GM12891 (cell line): Measurements from ENCODE around the gene EBF4.

Experiments
- PAX5 ChIP-seq: IDR thresholded peaks from 2 replicates; pipeline ENCODE4 v1.6.1; 2011; ENCODE audit warnings: low read length, moderate library complexity, mild to moderate bottlenecking; ENCODE audit not compliant: insufficient read depth, severe bottlenecking
- POLR2A ChIP-seq: IDR thresholded peaks from 2 replicates; pipeline ENCODE4 v1.6.1; 2011; ENCODE audit warnings: low read depth, low read length, control low read depth
- POLR2AphosphoS5 ChIP-seq: IDR thresholded peaks from 2 replicates; pipeline ENCODE4 v1.6.1; 2011; ENCODE audit warnings: low read depth, low read length, control low read depth
- POU2F2 ChIP-seq: IDR thresholded peaks from 2 replicates; pipeline ENCODE4 v1.6.1; 2011; ENCODE audit warnings: low read depth, mild to moderate bottlenecking, control low read depth, low read length, moderate library complexity
- SPI1 ChIP-seq: IDR thresholded peaks from 2 replicates; pipeline ENCODE4 v1.6.1; 2011; ENCODE audit warnings: low read depth, low read length, control low read depth
- TAF1 ChIP-seq: IDR thresholded peaks from 2 replicates; pipeline ENCODE4 v1.6.1; 2011; ENCODE audit warnings: low read depth, low read length, control low read depth

DNA sequence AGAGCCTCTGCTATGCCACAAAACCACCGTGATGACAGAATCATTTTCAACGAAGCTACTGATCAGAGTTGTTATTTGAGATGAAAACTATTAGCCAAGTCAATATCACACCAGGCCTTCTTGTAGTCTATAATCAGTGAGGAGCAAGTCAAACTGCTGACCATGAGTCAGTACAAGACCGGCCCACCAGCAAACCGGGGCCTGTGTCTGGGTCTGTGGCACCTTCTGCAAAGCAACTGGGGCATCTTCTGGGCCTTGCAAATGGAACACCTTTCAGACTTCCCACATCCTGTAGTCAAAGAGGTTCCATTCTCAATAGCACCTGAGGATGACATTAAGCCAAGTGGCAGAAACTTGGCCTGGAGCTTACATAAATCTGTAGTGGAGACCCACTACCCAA lies 69.3 kb downstream of the EBF4 start:
- TF ChIP-seq POLR2A (no peak), POLR2AphosphoS5 (no peak), TAF1 (no peak), PAX5 (no peak), SPI1 (no peak), POU2F2 (no peak)
